Skeletal muscle satellite cell (primary cell): ENCODE measurements around the gene TSFM.
A peak's percentile ranks its signal among the peaks of the same experiment; 100 is the strongest.

Experiments
- H3K27me3 ChIP-seq: 2 replicates; pipeline ENCODE4 v1.7.0; 2013; ENCODE audit warnings: low read length; ENCODE audit not compliant: control insufficient read depth, insufficient read depth
- H3K36me3 ChIP-seq: 2 replicates; pipeline ENCODE4 v1.7.0; 2013; ENCODE audit warnings: mild to moderate bottlenecking, control low read depth, low read length; ENCODE audit not compliant: insufficient read depth
- H3K4me1 ChIP-seq: 2 replicates; pipeline ENCODE4 v1.7.0; 2013; ENCODE audit warnings: low read length; ENCODE audit not compliant: control insufficient read depth, insufficient read depth
- H3K4me2 ChIP-seq: 2 replicates; pipeline ENCODE4 v1.7.0; 2013; ENCODE audit warnings: mild to moderate bottlenecking, low read length
- H3K4me3 ChIP-seq: 2 replicates; pipeline ENCODE4 v1.7.0; 2013; ENCODE audit warnings: low read length
- H3K9ac ChIP-seq: 2 replicates; pipeline ENCODE4 v1.7.0; 2013; ENCODE audit warnings: mild to moderate bottlenecking, low read depth, low read length, moderate library complexity
- H3K9me3 ChIP-seq: replicated peaks from 2 replicates; pipeline ENCODE4 v1.7.0; 2013; ENCODE audit warnings: mild to moderate bottlenecking, control low read depth, low read length

Gene TSFM

GRCh38 chr12:57775563-57776246 is 6.9 kb upstream of the TSFM start:
- Histone ChIP-seq H3K27me3 (no peaks in the 10 kb centered on the region), H3K9ac (no peak overlapping the region), H3K4me2 (no peak overlapping the region), H3K36me3 (peaks cover 13% of the 10 kb centered on the region), H3K4me3 (no peak overlapping the region), H3K4me1 (peaks cover 8% of the 10 kb centered on the region), H3K9me3 (no peaks in the 10 kb centered on the region)

- H3K9ac ChIP-seq = no peak overlapping the region
- H3K27me3 ChIP-seq = no peaks in the 10 kb centered on the region
- no peak overlapping the region for H3K4me2 ChIP-seq
- no peak overlapping the region for H3K4me3 ChIP-seq
- no peaks in the 10 kb centered on the region for H3K9me3 ChIP-seq
- peaks cover 10% of the 10 kb centered on the region for H3K36me3 ChIP-seq
- H3K4me1 ChIP-seq = peaks cover 3% of the 10 kb centered on the region
These were observed 6.4 kb upstream of the TSFM start for GRCh38 chr12:57776247-57776587.

- Histone ChIP-seq H3K4me1 (no peaks in the 10 kb centered on the region), H3K4me3 (no peak overlapping the region), H3K4me2 (no peak overlapping the region), H3K9ac (no peak overlapping the region), H3K27me3 (no peaks in the 10 kb centered on the region), H3K9me3 (no peaks in the 10 kb centered on the region), H3K36me3 (peaks cover 10% of the 10 kb centered on the region)
These were observed 5.2 kb upstream of the TSFM start for GRCh38 chr12:57777367-57777766.

- no peak overlapping the region for H3K4me3 ChIP-seq
- H3K4me1 ChIP-seq = no peaks in the 10 kb centered on the region
- peaks cover 10% of the 10 kb centered on the region for H3K36me3 ChIP-seq
- no peaks in the 10 kb centered on the region for H3K9me3 ChIP-seq
- no peak overlapping the region for H3K4me2 ChIP-seq
- H3K9ac ChIP-seq = no peak overlapping the region
- H3K27me3 ChIP-seq = no peaks in the 10 kb centered on the region
These were observed 4.7 kb upstream of the TSFM start for GRCh38 chr12:57777911-57778310.

GRCh38 chr12:57779736-57780135 is 2.9 kb upstream of the TSFM start:
- Histone ChIP-seq H3K4me1 (peaks cover 3% of the 10 kb centered on the region), H3K4me2 (no peak overlapping the region), H3K36me3 (peaks cover 10% of the 10 kb centered on the region), H3K9me3 (no peaks in the 10 kb centered on the region), H3K9ac (no peak overlapping the region), H3K27me3 (no peaks in the 10 kb centered on the region), H3K4me3 (no peak overlapping the region)

GRCh38 chr12:57780284-57780897 is 2.2 kb upstream of the TSFM start:
- Histone ChIP-seq H3K4me1 (peaks cover 3% of the 10 kb centered on the region), H3K4me2 (no peak overlapping the region), H3K27me3 (no peaks in the 10 kb centered on the region), H3K4me3 (no peak overlapping the region), H3K9ac (no peak overlapping the region), H3K36me3 (peaks cover 11% of the 10 kb centered on the region), H3K9me3 (no peaks in the 10 kb centered on the region)

GRCh38 chr12:57781244-57781643 is 1.3 kb upstream of the TSFM start:
- no peak overlapping the region for H3K9ac ChIP-seq
- H3K36me3 ChIP-seq = peaks cover 19% of the 10 kb centered on the region
- H3K4me1 ChIP-seq = peaks cover 3% of the 10 kb centered on the region
- H3K27me3 ChIP-seq = no peaks in the 10 kb centered on the region
- no peaks in the 10 kb centered on the region for H3K9me3 ChIP-seq
- no peak overlapping the region for H3K4me3 ChIP-seq
- no peak overlapping the region for H3K4me2 ChIP-seq

- Histone ChIP-seq H3K4me1 (peaks cover 3% of the 10 kb centered on the region), H3K9ac (no peak overlapping the region), H3K4me2 (no peak overlapping the region), H3K36me3 (peaks cover 25% of the 10 kb centered on the region), H3K4me3 (no peak overlapping the region), H3K9me3 (no peaks in the 10 kb centered on the region), H3K27me3 (no peaks in the 10 kb centered on the region)
These were observed 786 bp upstream of the TSFM start for GRCh38 chr12:57781801-57782200.

- Histone ChIP-seq H3K4me2 (peak overlapping the region; percentile 20), H3K9me3 (no peaks in the 10 kb centered on the region), H3K4me3 (no peak overlapping the region), H3K27me3 (no peaks in the 10 kb centered on the region), H3K9ac (no peak overlapping the region), H3K4me1 (peaks cover 3% of the 10 kb centered on the region), H3K36me3 (peaks cover 29% of the 10 kb centered on the region)
These were observed 362 bp upstream of the TSFM start for GRCh38 chr12:57782243-57782607.

GRCh38 chr12:57783466-57783801 is 847 bp downstream of the TSFM start:
- Histone ChIP-seq H3K4me2 (peak overlapping the region; percentile 96), H3K4me1 (peaks cover 3% of the 10 kb centered on the region), H3K27me3 (no peaks in the 10 kb centered on the region), H3K4me3 (peak overlapping the region; percentile 88), H3K36me3 (peaks cover 32% of the 10 kb centered on the region), H3K9me3 (no peaks in the 10 kb centered on the region), H3K9ac (peak overlapping the region; percentile 92)

GRCh38 chr12:57783861-57784260 is 1.3 kb downstream of the TSFM start:
- H3K4me3 ChIP-seq = no peak overlapping the region
- no peak overlapping the region for H3K9ac ChIP-seq
- no peaks in the 10 kb centered on the region for H3K27me3 ChIP-seq
- H3K36me3 ChIP-seq = peaks cover 32% of the 10 kb centered on the region
- no peaks in the 10 kb centered on the region for H3K9me3 ChIP-seq
- H3K4me2 ChIP-seq = peak overlapping the region; percentile 49
- H3K4me1 ChIP-seq = peaks cover 3% of the 10 kb centered on the region

GRCh38 chr12:57793920-57794319 is 11.3 kb downstream of the TSFM start:
- Histone ChIP-seq H3K4me3 (no peak overlapping the region), H3K9me3 (no peaks in the 10 kb centered on the region), H3K4me2 (peak overlapping the region; percentile 39), H3K27me3 (no peaks in the 10 kb centered on the region), H3K9ac (peak overlapping the region; percentile 45), H3K36me3 (peaks cover 41% of the 10 kb centered on the region), H3K4me1 (peaks cover 11% of the 10 kb centered on the region)
